Hematopoietic multipotent progenitor cell treated with erythropoietin and hydrocortisone succinate and interleukin-3 and kit ligand, for 17 days (in vitro differentiated cells): ENCODE data around the gene EPC1.
"Not testable (repeated sequence)": the region's sequence is repeated elsewhere in the genome, so short reads cannot be mapped to it uniquely, and the experiment has no call there.

ENCODE experiments used
- DNase-seq: peaks from one replicate; pipeline ENCODE4 v3.0.0-alpha.2; 2015; ENCODE audit warnings: low spot score

EPC1 gene

GRCh38 chr10:32346551-32347362 is at the start of gene EPC1:
Gene EPC1 (minus strand): TSS chr10:32347158. CDS start chr10:32346915, 243 bp downstream.
- peak; percentile 90 for DNase-seq

GRCh38 chr10:32393911-32394310 is 47.0 kb upstream of the EPC1 start:
- DNase-seq: no peak

- not testable (repeated sequence) for DNase-seq
Observed at GRCh38 chr10:32392284-32392683, 45.3 kb upstream of the EPC1 start.

- no peak for DNase-seq
Observed at GRCh38 chr10:32390193-32390592, 43.2 kb upstream of the EPC1 start.

- no peak for DNase-seq
Observed at GRCh38 chr10:32388258-32389027, 41.5 kb upstream of the EPC1 start.

- DNase-seq: no peak
Observed at GRCh38 chr10:32386623-32387260, 39.8 kb upstream of the EPC1 start.

GRCh38 chr10:32384171-32384570 is 37.2 kb upstream of the EPC1 start:
- no peak for DNase-seq

GRCh38 chr10:32381165-32381564 is 34.2 kb upstream of the EPC1 start:
- no peak for DNase-seq

- DNase-seq: no peak
Observed at GRCh38 chr10:32379950-32380551, 33.1 kb upstream of the EPC1 start.

GRCh38 chr10:32379318-32379949 is 32.5 kb upstream of the EPC1 start:
- DNase-seq: peak; percentile 51

- DNase-seq: peak; percentile 88
Observed at GRCh38 chr10:32378363-32379317, 31.7 kb upstream of the EPC1 start.

- peak; percentile 61 for DNase-seq
Observed at GRCh38 chr10:32377458-32378259, 30.7 kb upstream of the EPC1 start.

GRCh38 chr10:32376771-32377170 is 29.8 kb upstream of the EPC1 start:
- DNase-seq: peak; percentile 38

- DNase-seq: no peak
Observed at GRCh38 chr10:32376097-32376496, 29.1 kb upstream of the EPC1 start.

- DNase-seq: no peak
Observed at GRCh38 chr10:32375631-32376030, 28.7 kb upstream of the EPC1 start.

- DNase-seq: no peak
Observed at GRCh38 chr10:32374605-32375004, 27.6 kb upstream of the EPC1 start.

- no peak for DNase-seq
Observed at GRCh38 chr10:32373496-32373895, 26.5 kb upstream of the EPC1 start.

GRCh38 chr10:32373031-32373430 is 26.1 kb upstream of the EPC1 start:
- DNase-seq: no peak

GRCh38 chr10:32372000-32372875 is 25.3 kb upstream of the EPC1 start:
- DNase-seq: no peak
